Adrenal gland (tissue), 12 donors: ENCODE data around the gene PTX3. TPM values are rescaled to one million over a fixed set of nuclear protein-coding genes. Genes with fewer than 3 reads are reported as not detected.

Experiments used
- DNase-seq, 7 donors: peaks; one replicate each; pipeline ENCODE4 v3.0.0-alpha.2; 2019 to 2020
- H3K27ac ChIP-seq, 5 donors: fragments of 200-600 bp; sonication (generic) in 4 of 5; 1 replicate in 3 of 5; 2 replicates in 2 of 5; pipeline versions ENCODE4 v1.5.1 to v1.8.0; 2016 to 2020; ENCODE audit warnings: mild to moderate bottlenecking in 1 of 5
- H3K27me3 ChIP-seq: fragments of 200-600 bp; 2 replicates; pipeline ENCODE4 v1.8.0; 2021
- H3K36me3 ChIP-seq, 2 donors: fragments of 200-600 bp; replicated peaks in 1 of 2; 1 replicate in 1 of 2; 2 replicates in 1 of 2; pipeline versions ENCODE4 v1.5.1 to v1.8.0; 2018 to 2022
- H3K4me1 ChIP-seq, 2 donors: fragments of 200-600 bp; replicated peaks in 1 of 2; 1 replicate in 1 of 2; 2 replicates in 1 of 2; pipeline versions ENCODE4 v1.5.1 to v1.8.0; 2018 to 2021
- H3K4me3 ChIP-seq, 4 donors: fragments of 200-600 bp; sonication (generic) in 3 of 4; one replicate each; pipeline ENCODE4 v1.5.1; 2016 to 2018
- H3K9me3 ChIP-seq, 3 donors: fragments of 200-600 bp; sonication (generic) in 1 of 3; replicated peaks in 1 of 3; 1 replicate in 2 of 3; 2 replicates in 1 of 3; pipeline versions ENCODE4 v1.5.1 to v1.8.0; 2016 to 2021
- CTCF ChIP-seq, 6 experiments: fragments of 450-650 bp in 4 of 6; fragments of 200-600 bp in 2 of 6; sonication (generic) in 1 of 6; IDR thresholded peaks; 1 replicate in 5 of 6; 2 replicates in 1 of 6; pipeline versions ENCODE4 v1.5.1 to v1.8.0; 2016 to 2021; ENCODE audit warnings: antibody characterized with exemption in 6 of 6, mild to moderate bottlenecking in 2 of 6, moderate library complexity in 1 of 6
- POLR2A ChIP-seq, 2 donors: fragments of 450-650 bp; IDR thresholded peaks; one replicate each; pipeline ENCODE4 v1.6.1; 2017; ENCODE audit warnings: antibody characterized with exemption in 2 of 2, mild to moderate bottlenecking in 2 of 2, moderate library complexity in 1 of 2
- WGBS, 4 donors: extraction: QIAGEN DNeasy Blood & Tissue Kit in 2 of 4; methylation state at CpG; one replicate each; pipeline versions ENCODE4 v1.1.5 to v1.1.7; 2013 to 2017; 5-methylcytosine and 5-hydroxymethylcytosine counted together
- intact Hi-C, 2 donors: fragments of 100-400 bp; cut with DNase I; formaldehyde crosslinking; loops; one replicate each; pipeline versions ENCODE4 v1.14.1 to v1.15.0; 2022 to 2023
- polyA plus RNA-seq, 3 donors: library from polyadenylated mRNA; stranded (reverse); fragments of 200-250 nt in 2 of 3; fragments of 350-450 nt in 1 of 3; fragmentation: Illumina TruSeq in 1 of 3; extraction: RNeasy Lipid Tissue Mini Kit (QIAGEN cat#74804) in 1 of 3; gene quantifications; one replicate each; pipeline ENCODE4 v1.2.3, GENCODE V29; 2013 to 2014
- total RNA-seq, 9 donors: library from RNA; depleted of rRNA in 4 of 9; stranded (reverse); fragments of >200 nt in 4 of 9; fragments of 120-200 nt in 1 of 9; fragmentation: NEBNext Ultra II Directional in 1 of 9; extraction: Animal tissue kit (Norgen Biotek cat#: 25700) in 1 of 9; gene quantifications; one replicate each; pipeline versions ENCODE4 v1.1.0 to v1.2.4, GENCODE V29; 2013 to 2023
- donor health status: healthy with polysubstance abuse.
- donor health status: Bipolar disorder and iron deficiency.
- donor health status: DM: yes; HTN: yes; CAD: no.
- donor health status: DM: no; HTN: no; CAD: no.
- donor health status: DM: no; HTN: no; CAD: no.
- donor health status: DM: yes; HTN: yes; CAD: no.

The PTX3 gene
- total and polyA plus RNA-seq, 12 donors = 0.12 to 21.8 (median 3.8) TPM

- 94 to 100% (median 97%) methylated on average over 3 of the region's 3 CpGs for WGBS, 4 donors
- DNase-seq = no peak
- intact Hi-C loops = no loop called here
- Histone ChIP-seq H3K4me3 (no peak overlapping the region), H3K27ac (no peak overlapping the region), H3K36me3 (no peaks in the 10 kb centered on the region), H3K27me3 (no peaks in the 10 kb centered on the region), H3K4me1 (no peaks in the 10 kb centered on the region), H3K9me3 (no peaks in the 10 kb centered on the region)
- TF ChIP-seq POLR2A (IDR thresholded peaks at IDR 0.05) = no peak
- TF ChIP-seq CTCF (IDR thresholded peaks at IDR 0.05) = no peak
Measured at GRCh38 chr3:157398598-157398997, 38.1 kb upstream of the PTX3 start.

GRCh38 chr3:157404381-157404780 lies 32.3 kb upstream of the PTX3 start:
- Histone ChIP-seq H3K27ac (no peak overlapping the region), H3K4me3 (no peak overlapping the region), H3K4me1 (no peaks in the 10 kb centered on the region), H3K36me3 (no peaks in the 10 kb centered on the region), H3K27me3 (no peaks in the 10 kb centered on the region), H3K9me3 (no peaks in the 10 kb centered on the region)
- DNase-seq = no peak
- TF ChIP-seq POLR2A (IDR thresholded peaks at IDR 0.05) (no peak), CTCF (IDR thresholded peaks at IDR 0.05) (no peak)
- WGBS, 4 donors = 18 to 93% (median 43%) methylated on average over 1 of the region's 1 CpG
- intact Hi-C loops = no loop called here

- no peak overlapping the region for H3K27ac ChIP-seq
- H3K4me1 ChIP-seq = no peaks in the 10 kb centered on the region
- no peak overlapping the region for H3K4me3 ChIP-seq
- no peaks in the 10 kb centered on the region for H3K9me3 ChIP-seq
- no peak for TF ChIP-seq POLR2A (IDR thresholded peaks at IDR 0.05)
- no peak for TF ChIP-seq CTCF (IDR thresholded peaks at IDR 0.05)
- no peak for DNase-seq
- H3K36me3 ChIP-seq = no peaks in the 10 kb centered on the region
- intact Hi-C loops = no loop called here
- H3K27me3 ChIP-seq = no peaks in the 10 kb centered on the region
- 63 to 69% (median 65%) methylated on average over 2 of the region's 2 CpGs for WGBS, 4 donors
Measured at GRCh38 chr3:157405457-157405856, 31.2 kb upstream of the PTX3 start.

- no peaks in the 10 kb centered on the region for H3K36me3 ChIP-seq
- H3K4me3 ChIP-seq = no peak overlapping the region
- no peaks in the 10 kb centered on the region for H3K4me1 ChIP-seq
- H3K27me3 ChIP-seq = no peaks in the 10 kb centered on the region
- WGBS, 4 donors = 68 to 82% (median 79%) methylated on average over 4 to 5 of the region's 5 CpGs
- no peaks in the 10 kb centered on the region for H3K9me3 ChIP-seq
- no peak overlapping the region for H3K27ac ChIP-seq
- TF ChIP-seq CTCF (IDR thresholded peaks at IDR 0.05) = no peak
- no peak for TF ChIP-seq POLR2A (IDR thresholded peaks at IDR 0.05)
- intact Hi-C loops = no loop called here
- no peak for DNase-seq
Measured at GRCh38 chr3:157406394-157406793, 30.3 kb upstream of the PTX3 start.
